Activated CD4-positive, alpha-beta memory T cell treated with anti-CD3 and anti-CD28 coated beads for 36 hours (primary cell): Measurements from ENCODE around the gene ILDR2. TPM values are rescaled to one million over a fixed set of nuclear protein-coding genes. Genes with fewer than 3 reads are reported as not detected.

ENCODE experiments used
- CTCF ChIA-PET: fragments of 350-600 bp; sonication (Branson Sonifier 250); formaldehyde crosslinking; loops from one replicate; lab custom pipeline; 2021; ENCODE audit warnings: antibody characterized with exemption, inconsistent platforms; lab: Charles Lee
- POLR2A ChIA-PET: fragments of 350-600 bp; sonication (Branson Sonifier 250); formaldehyde crosslinking; loops from one replicate; lab custom pipeline; 2021; ENCODE audit warnings: antibody characterized with exemption; lab: Charles Lee
- DNase-seq: peaks from one replicate; pipeline ENCODE4 v3.0.0-alpha.2; 2020
- H3K27ac Mint-ChIP-seq: one replicate; pipeline ENCODE4 v1.8.0; 2021; ENCODE audit warnings: mixed read lengths
- H3K27me3 Mint-ChIP-seq: one replicate; pipeline ENCODE4 v1.8.0; 2021; ENCODE audit warnings: mixed read lengths
- H3K36me3 Mint-ChIP-seq: one replicate; pipeline ENCODE4 v1.8.0; 2021; ENCODE audit warnings: mixed read lengths
- H3K4me1 Mint-ChIP-seq: one replicate; pipeline ENCODE4 v1.8.0; 2021; ENCODE audit warnings: low read depth, mixed read lengths
- H3K4me3 Mint-ChIP-seq: one replicate; pipeline ENCODE4 v1.8.0; 2021; ENCODE audit warnings: mild to moderate bottlenecking, mixed read lengths
- H3K9me3 Mint-ChIP-seq: one replicate; pipeline ENCODE4 v1.8.0; 2021; ENCODE audit warnings: mixed read lengths
- intact Hi-C: fragments of 100-400 bp; cut with micrococcal nuclease; formaldehyde crosslinking; loops from one replicate; pipeline ENCODE4 v1.15.1; 2023
- total RNA-seq, 2 experiments: library from RNA; stranded (reverse); gene quantifications; one replicate each; pipeline ENCODE4 v1.2.3, GENCODE V29; 2021

Gene ILDR2
- total RNA-seq, 2 experiments from 2014 or later, result 12.5 to 13.0 TPM

GRCh38 chr1:166907051-166907450 is 68.3 kb downstream of the ILDR2 start:
- Mint-ChIP-seq H3K27ac (no peak overlapping the region), H3K27me3 (no peaks in the 10 kb centered on the region), H3K9me3 (no peaks in the 10 kb centered on the region), H3K4me3 (no peak overlapping the region), H3K36me3 (no peaks in the 10 kb centered on the region), H3K4me1 (peaks cover 12% of the 10 kb centered on the region)
- ChIA-PET CTCF (interaction anchor here (17.9 kb wide), 1 partner anchor 151 kb away, joined by 918 read pairs; no protein-coding TSS in a partner anchor), POLR2A (no interaction called here)
- DNase-seq, result no peak
- intact Hi-C loops, result no loop called here

DNA sequence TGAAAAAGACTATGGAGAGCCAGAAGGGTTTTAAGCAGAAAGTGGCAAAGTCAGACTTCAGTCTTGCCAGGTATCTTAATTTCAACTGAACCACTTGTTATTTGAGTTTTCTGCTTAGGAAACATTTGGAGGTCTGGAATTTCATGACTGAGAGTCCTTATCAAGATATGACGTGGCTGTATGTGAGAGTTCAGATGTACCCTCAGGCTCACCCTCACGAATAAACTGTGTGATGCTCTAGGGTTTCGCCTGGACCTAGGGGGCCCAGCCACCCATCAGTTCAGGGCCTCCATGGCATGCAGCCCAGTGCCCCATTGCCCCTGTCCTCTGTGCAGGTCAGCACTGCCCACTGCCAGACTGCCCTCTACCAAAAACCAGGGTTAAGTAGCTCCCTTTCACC is 68.7 kb downstream of the ILDR2 start:
- Mint-ChIP-seq H3K4me3 (no peak overlapping the region), H3K27me3 (no peaks in the 10 kb centered on the region), H3K36me3 (no peaks in the 10 kb centered on the region), H3K27ac (no peak overlapping the region), H3K9me3 (no peaks in the 10 kb centered on the region), H3K4me1 (peaks cover 12% of the 10 kb centered on the region)
- ChIA-PET CTCF (interaction anchor here (1.0 to 17.9 kb wide), 3 partner anchors 36 to 624 kb away, joined by 3 to 918 read pairs (median 3); no protein-coding TSS in a partner anchor), POLR2A (interaction anchor here (1.6 kb wide), 1 partner anchor 31 kb away, joined by 8 read pairs; the partner anchor contains the start of gene TADA1)
- DNase-seq, result no peak
- intact Hi-C loops, result no loop called here

DNA sequence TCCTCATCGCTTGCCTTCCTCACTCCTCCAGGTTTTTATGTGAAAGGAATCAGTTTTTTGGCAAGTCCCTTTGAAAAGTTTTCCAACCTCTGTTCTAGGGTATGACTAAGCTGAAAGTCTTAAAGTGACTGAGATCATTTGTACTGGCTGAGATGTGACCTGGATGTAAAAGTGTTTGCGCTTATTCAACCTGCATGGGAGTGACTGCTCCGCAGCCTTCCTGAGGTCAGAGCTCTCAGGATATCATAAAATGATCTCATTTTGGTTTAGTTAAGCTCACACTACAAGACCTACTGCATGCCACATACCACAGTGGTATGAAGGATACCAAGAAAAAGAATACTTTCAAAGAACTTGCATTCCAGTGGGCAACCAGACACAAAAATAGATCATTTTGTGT is 69.4 kb downstream of the ILDR2 start:
- H3K36me3 Mint-ChIP-seq, result no peaks in the 10 kb centered on the region
- H3K4me3 Mint-ChIP-seq, result no peak overlapping the region
- intact Hi-C loops, result no loop called here
- ChIA-PET POLR2A (interaction anchor here (1.6 kb wide), 1 partner anchor 30 kb away, joined by 8 read pairs; the partner anchor contains the start of gene TADA1), CTCF (interaction anchor here (0.8 to 17.9 kb wide), 5 partner anchors 37 to 624 kb away, joined by 3 to 918 read pairs (median 3); no protein-coding TSS in a partner anchor)
- H3K27me3 Mint-ChIP-seq, result no peaks in the 10 kb centered on the region
- no peak overlapping the region for H3K27ac Mint-ChIP-seq
- H3K4me1 Mint-ChIP-seq, result peaks cover 9% of the 10 kb centered on the region
- H3K9me3 Mint-ChIP-seq, result no peaks in the 10 kb centered on the region
- peak; percentile 25 for DNase-seq

- no peaks in the 10 kb centered on the region for H3K9me3 Mint-ChIP-seq
- ChIA-PET CTCF (interaction anchor here (0.8 to 17.9 kb wide), 2 partner anchors 36 to 153 kb away, joined by 3 to 918 read pairs; no protein-coding TSS in a partner anchor), POLR2A (interaction anchor here (1.6 kb wide), 1 partner anchor 29 kb away, joined by 8 read pairs; the partner anchor contains the start of gene TADA1)
- no peaks in the 10 kb centered on the region for H3K27me3 Mint-ChIP-seq
- H3K27ac Mint-ChIP-seq, result no peak overlapping the region
- no peak for DNase-seq
- no peaks in the 10 kb centered on the region for H3K36me3 Mint-ChIP-seq
- H3K4me3 Mint-ChIP-seq, result no peak overlapping the region
- intact Hi-C loops, result no loop called here
- peaks cover 5% of the 10 kb centered on the region for H3K4me1 Mint-ChIP-seq
These were observed 70.2 kb downstream of the ILDR2 start for GRCh38 chr1:166905136-166905535.

- intact Hi-C loops, result no loop called here
- POLR2A ChIA-PET, result no interaction called here
- Mint-ChIP-seq H3K4me1 (peaks cover 5% of the 10 kb centered on the region), H3K36me3 (peaks cover 2% of the 10 kb centered on the region), H3K9me3 (peaks cover 3% of the 10 kb centered on the region), H3K4me3 (no peak overlapping the region), H3K27me3 (no peaks in the 10 kb centered on the region), H3K27ac (no peak overlapping the region)
- CTCF ChIA-PET, result interaction anchor here (17.9 kb wide), 1 partner anchor 155 kb away, joined by 918 read pairs; no protein-coding TSS in a partner anchor
- DNase-seq, result no peak
These were observed 72.1 kb downstream of the ILDR2 start for GRCh38 chr1:166903232-166903631.

- DNase-seq, result no peak
- peaks cover 12% of the 10 kb centered on the region for H3K9me3 Mint-ChIP-seq
- intact Hi-C loops, result no loop called here
- ChIA-PET CTCF (interaction anchor here (1.3 to 17.9 kb wide), 2 partner anchors 8 to 156 kb away, joined by 5 to 918 read pairs; no protein-coding TSS in a partner anchor), POLR2A (no interaction called here)
- H3K36me3 Mint-ChIP-seq, result peaks cover 2% of the 10 kb centered on the region
- H3K4me3 Mint-ChIP-seq, result no peak overlapping the region
- no peak overlapping the region for H3K27ac Mint-ChIP-seq
- peaks cover 5% of the 10 kb centered on the region for H3K4me1 Mint-ChIP-seq
- H3K27me3 Mint-ChIP-seq, result no peaks in the 10 kb centered on the region
These were observed 73.1 kb downstream of the ILDR2 start for GRCh38 chr1:166902279-166902678.

DNA sequence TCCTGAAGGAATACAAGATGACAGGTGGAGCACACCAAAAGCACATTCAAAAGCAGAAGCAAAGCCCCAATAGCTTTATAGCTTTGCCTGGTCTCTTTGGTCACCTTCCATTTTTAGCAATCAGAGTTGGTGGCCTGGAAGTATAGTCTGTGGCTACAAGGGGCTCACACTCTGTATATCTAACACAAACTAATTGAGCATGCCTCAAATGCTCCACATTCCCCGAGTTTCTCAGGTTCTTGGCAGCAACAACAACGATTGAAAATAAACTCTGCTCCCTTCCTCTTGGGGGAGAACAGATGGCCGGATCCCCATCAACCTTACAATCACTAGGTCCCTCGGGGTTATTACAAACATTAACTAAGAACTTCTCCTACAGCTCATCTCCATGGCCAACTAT is 74.4 kb downstream of the ILDR2 start:
- peaks cover 2% of the 10 kb centered on the region for H3K27me3 Mint-ChIP-seq
- POLR2A ChIA-PET, result no interaction called here
- peaks cover 6% of the 10 kb centered on the region for H3K36me3 Mint-ChIP-seq
- CTCF ChIA-PET, result interaction anchor here (2.3 kb wide), 1 partner anchor 9 kb away, joined by 15 read pairs; no protein-coding TSS in a partner anchor
- peaks cover 16% of the 10 kb centered on the region for H3K9me3 Mint-ChIP-seq
- H3K27ac Mint-ChIP-seq, result no peak overlapping the region
- no peak overlapping the region for H3K4me3 Mint-ChIP-seq
- intact Hi-C loops, result no loop called here
- H3K4me1 Mint-ChIP-seq, result no peaks in the 10 kb centered on the region
- no peak for DNase-seq

DNA sequence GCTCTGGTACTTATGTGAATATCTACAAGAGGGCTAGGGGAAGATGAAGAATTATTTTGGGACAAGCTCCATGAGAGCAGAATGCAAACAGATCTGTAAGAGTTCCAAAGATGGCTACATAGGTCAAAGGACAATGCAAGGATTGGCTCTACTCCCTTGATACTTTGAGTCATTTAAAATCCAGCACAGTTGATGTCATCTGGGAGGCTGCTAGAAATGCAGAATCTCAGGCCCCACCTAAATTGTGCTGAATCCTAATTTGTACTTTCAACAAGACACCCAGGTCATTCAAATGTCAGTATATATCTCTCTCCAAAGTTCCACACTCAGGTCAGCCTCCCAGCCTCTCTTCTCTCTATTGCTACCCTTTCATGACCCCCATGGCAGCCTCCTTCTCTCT is 75.6 kb downstream of the ILDR2 start:
- H3K36me3 Mint-ChIP-seq, result peaks cover 6% of the 10 kb centered on the region
- no peak overlapping the region for H3K4me3 Mint-ChIP-seq
- POLR2A ChIA-PET, result no interaction called here
- H3K27me3 Mint-ChIP-seq, result peaks cover 2% of the 10 kb centered on the region
- CTCF ChIA-PET, result interaction anchor here (1.2 to 2.3 kb wide), 2 partner anchors 10 to 159 kb away, joined by 4 to 15 read pairs; no protein-coding TSS in a partner anchor
- no peaks in the 10 kb centered on the region for H3K4me1 Mint-ChIP-seq
- H3K9me3 Mint-ChIP-seq, result peaks cover 16% of the 10 kb centered on the region
- H3K27ac Mint-ChIP-seq, result no peak overlapping the region
- intact Hi-C loops, result no loop called here
- DNase-seq, result no peak

DNA sequence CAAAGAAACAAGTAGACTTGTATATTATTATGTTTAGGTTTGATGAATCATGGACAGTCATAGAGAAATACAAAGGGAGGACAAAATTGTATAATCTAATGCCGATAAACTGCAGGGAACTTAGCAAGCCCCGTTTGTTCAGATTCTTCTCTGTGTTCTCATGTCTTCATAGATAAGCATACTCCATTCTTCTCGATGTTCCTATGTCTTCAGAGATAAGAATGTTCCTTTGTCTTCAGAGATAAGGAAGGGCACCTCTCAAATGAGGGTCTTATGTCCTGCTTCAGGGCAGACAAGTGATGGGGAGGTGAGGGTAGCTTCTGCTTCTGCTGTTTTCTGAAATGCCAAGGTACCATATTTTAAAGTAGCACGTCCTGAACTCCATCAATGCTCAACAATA is 79.6 kb downstream of the ILDR2 start:
- Mint-ChIP-seq H3K4me1 (no peaks in the 10 kb centered on the region), H3K36me3 (peaks cover 6% of the 10 kb centered on the region), H3K4me3 (no peak overlapping the region), H3K9me3 (peaks cover 16% of the 10 kb centered on the region), H3K27ac (no peak overlapping the region), H3K27me3 (peaks cover 2% of the 10 kb centered on the region)
- ChIA-PET POLR2A (no interaction called here), CTCF (no interaction called here)
- intact Hi-C loops, result no loop called here
- DNase-seq, result no peak

GRCh38 chr1:166889776-166890175 is 85.6 kb downstream of the ILDR2 start:
- H3K27me3 Mint-ChIP-seq, result peaks cover 7% of the 10 kb centered on the region
- ChIA-PET POLR2A (no interaction called here), CTCF (interaction anchor here (1.8 kb wide), 1 partner anchor 169 kb away, joined by 4 read pairs; no protein-coding TSS in a partner anchor)
- H3K27ac Mint-ChIP-seq, result no peak overlapping the region
- H3K4me1 Mint-ChIP-seq, result peaks cover 4% of the 10 kb centered on the region
- no peaks in the 10 kb centered on the region for H3K9me3 Mint-ChIP-seq
- no peak for DNase-seq
- intact Hi-C loops, result no loop called here
- H3K36me3 Mint-ChIP-seq, result no peaks in the 10 kb centered on the region
- no peak overlapping the region for H3K4me3 Mint-ChIP-seq

DNA sequence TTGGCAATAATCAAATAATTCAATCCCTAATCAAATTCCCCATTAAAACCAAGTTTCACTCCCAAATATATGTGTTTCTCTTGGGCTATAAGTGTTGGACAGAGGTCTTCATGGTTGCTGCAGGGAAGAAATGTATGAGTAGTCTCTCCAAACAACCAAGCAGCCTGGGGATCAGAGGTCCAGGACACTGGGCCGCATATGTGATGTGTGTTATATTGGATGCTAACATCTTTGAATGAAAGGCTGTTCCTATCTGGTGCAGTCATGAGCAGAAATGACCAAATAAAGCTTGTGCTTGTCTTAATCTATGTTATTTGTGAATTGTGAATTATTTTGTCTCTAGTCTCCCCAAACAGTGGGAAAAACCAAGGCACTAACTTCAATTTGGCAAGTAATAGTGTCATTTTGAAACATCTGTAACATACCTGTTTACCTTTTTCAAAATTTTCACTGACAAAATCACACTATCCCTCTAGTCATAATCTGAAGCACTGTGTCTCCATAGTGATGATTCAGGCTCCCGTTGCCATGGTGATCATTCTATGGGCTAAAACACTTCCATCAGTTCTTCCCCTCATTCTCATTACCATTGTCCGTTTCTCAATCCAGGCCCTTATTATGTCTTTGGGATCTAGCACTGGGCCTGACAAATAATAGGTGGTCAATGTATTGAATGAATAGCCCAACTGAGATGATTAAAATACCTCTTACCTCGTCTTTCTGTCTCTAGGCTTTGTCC is 86.8 kb downstream of the ILDR2 start:
- Mint-ChIP-seq H3K9me3 (no peaks in the 10 kb centered on the region), H3K4me3 (no peak overlapping the region), H3K4me1 (peaks cover 13% of the 10 kb centered on the region), H3K36me3 (no peaks in the 10 kb centered on the region), H3K27ac (no peak overlapping the region), H3K27me3 (peaks cover 18% of the 10 kb centered on the region)
- POLR2A ChIA-PET, result no interaction called here
- no peak for DNase-seq
- intact Hi-C loops, result no loop called here
- CTCF ChIA-PET, result interaction anchor here (1.8 kb wide), 1 partner anchor 170 kb away, joined by 4 read pairs; no protein-coding TSS in a partner anchor

DNA sequence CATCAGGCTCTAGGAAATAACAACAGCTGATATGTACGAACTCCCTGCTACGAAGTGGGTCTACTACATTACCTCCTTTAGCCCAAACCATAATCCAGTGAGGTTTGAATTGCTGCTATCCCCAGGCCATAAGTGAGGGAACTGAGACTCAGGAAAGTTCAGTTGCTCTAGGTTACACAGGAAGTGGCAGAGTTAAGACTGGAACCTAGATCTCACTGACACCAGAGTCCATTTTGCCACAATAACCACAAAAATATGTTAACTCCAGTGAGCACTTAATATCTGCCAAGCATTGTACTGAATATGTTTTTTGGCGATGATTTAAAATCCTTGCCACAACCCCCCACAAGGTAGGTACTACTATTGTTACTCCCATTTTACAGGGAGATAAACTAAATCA is 90.4 kb downstream of the ILDR2 start:
- no peak for DNase-seq
- Mint-ChIP-seq H3K27me3 (peaks cover 20% of the 10 kb centered on the region), H3K9me3 (no peaks in the 10 kb centered on the region), H3K4me3 (no peak overlapping the region), H3K4me1 (peaks cover 14% of the 10 kb centered on the region), H3K36me3 (no peaks in the 10 kb centered on the region), H3K27ac (no peak overlapping the region)
- intact Hi-C loops, result loop anchor here (1.0 kb wide), 1 partner anchor 172 kb away; no protein-coding TSS in a partner anchor
- ChIA-PET CTCF (interaction anchor here (0.8 to 5.0 kb wide), 5 partner anchors 9 to 649 kb away, joined by 3 to 70 read pairs (median 4); partner anchors contain the start of gene TADA1), POLR2A (no interaction called here)
